ENCODE data around the gene ZNF280A.
"Not testable (repeated sequence)": the region's sequence is repeated elsewhere in the genome, so short reads cannot be mapped to it uniquely, and the experiment has no call there.

The ZNF280A gene

GRCh38 chr22:22520667-22521602, 865 bp upstream of the ZNF280A start:
- peaks cover 29% of the 10 kb centered on the region for H3K27me3 Mint-ChIP-seq (ENCODE audit: low read depth)
- peaks cover 2% of the 10 kb centered on the region for H3K9me3 Mint-ChIP-seq
- no peaks in the 10 kb centered on the region for H3K4me1 Mint-ChIP-seq
- H3K4me3 Mint-ChIP-seq: no peak overlapping the region
- no peak for TF ChIP-seq CTCF (IDR thresholded peaks at IDR 0.05; ENCODE audit: unreplicated experiment in 3 of 3)
- no peak overlapping the region for H3K27ac Mint-ChIP-seq
- H3K36me3 Mint-ChIP-seq (ENCODE audit: low read depth): no peaks in the 10 kb centered on the region

- Mint-ChIP-seq H3K36me3 (ENCODE audit: low read depth) (no peaks in the 10 kb centered on the region), H3K4me3 (no peak overlapping the region), H3K9me3 (peaks cover 2% of the 10 kb centered on the region), H3K27me3 (ENCODE audit: low read depth) (peaks cover 35% of the 10 kb centered on the region), H3K27ac (no peak overlapping the region), H3K4me1 (peaks cover 10% of the 10 kb centered on the region)
- no peak for TF ChIP-seq CTCF (IDR thresholded peaks at IDR 0.05; ENCODE audit: unreplicated experiment in 3 of 3)
Observed at GRCh38 chr22:22519591-22519990, 479 bp downstream of the ZNF280A start.

GRCh38 chr22:22516992-22517391, 3.1 kb downstream of the ZNF280A start:
- Mint-ChIP-seq H3K4me3 (no peak overlapping the region), H3K4me1 (peaks cover 28% of the 10 kb centered on the region), H3K9me3 (no peaks in the 10 kb centered on the region), H3K27me3 (ENCODE audit: low read depth) (peaks cover 39% of the 10 kb centered on the region), H3K27ac (no peak overlapping the region), H3K36me3 (ENCODE audit: low read depth) (no peaks in the 10 kb centered on the region)
- no peak for TF ChIP-seq CTCF (IDR thresholded peaks at IDR 0.05; ENCODE audit: unreplicated experiment in 3 of 3)

- H3K4me3 Mint-ChIP-seq: no peak overlapping the region
- no peaks in the 10 kb centered on the region for H3K36me3 Mint-ChIP-seq (ENCODE audit: low read depth)
- no peak overlapping the region for H3K27ac Mint-ChIP-seq
Observed at GRCh38 chr22:22515890-22516289, 4.2 kb downstream of the ZNF280A start.

GRCh38 chr22:22514431-22514830, 5.6 kb downstream of the ZNF280A start:
- H3K4me1 Mint-ChIP-seq: peaks cover 28% of the 10 kb centered on the region
- H3K36me3 Mint-ChIP-seq (ENCODE audit: low read depth); H3K4me3 Mint-ChIP-seq; H3K9me3 Mint-ChIP-seq: not testable (repeated sequence)
- peaks cover 44% of the 10 kb centered on the region for H3K27me3 Mint-ChIP-seq (ENCODE audit: low read depth)
- H3K27ac Mint-ChIP-seq: peak overlapping the region in 1 of 3 experiments; percentile 53

More at GRCh38 chr22:22515890-22516289, 4.2 kb downstream of the ZNF280A start:
- H3K9me3 Mint-ChIP-seq: no peaks in the 10 kb centered on the region
- no peak for TF ChIP-seq CTCF (IDR thresholded peaks at IDR 0.05; ENCODE audit: unreplicated experiment in 3 of 3)
- H3K4me1 Mint-ChIP-seq: peaks cover 28% of the 10 kb centered on the region
- H3K27me3 Mint-ChIP-seq (ENCODE audit: low read depth): peaks cover 44% of the 10 kb centered on the region

GRCh38 chr22:22513619-22514018, 6.5 kb downstream of the ZNF280A start:
- TF ChIP-seq CTCF (IDR thresholded peaks at IDR 0.05; ENCODE audit: unreplicated experiment in 3 of 3): no peak
- no peak overlapping the region for H3K27ac Mint-ChIP-seq
- peaks cover 28% of the 10 kb centered on the region for H3K4me1 Mint-ChIP-seq
- no peaks in the 10 kb centered on the region for H3K36me3 Mint-ChIP-seq (ENCODE audit: low read depth)
- peaks cover 9% of the 10 kb centered on the region for H3K9me3 Mint-ChIP-seq
- H3K4me3 Mint-ChIP-seq: no peak overlapping the region
- peaks cover 44% of the 10 kb centered on the region for H3K27me3 Mint-ChIP-seq (ENCODE audit: low read depth)

Measured in nephron (organoid).